NOMO-1 treated with dmso at 0.1 percent for 144 hours (cell line): ENCODE measurements around the gene LUC7L2.
"Not testable (repeated sequence)": the region's sequence is repeated elsewhere in the genome, so short reads cannot be mapped to it uniquely, and the experiment has no call there.

ENCODE experiments used
- DNase-seq: peaks from one replicate; lab custom pipeline; 2025; ENCODE audit not compliant: unreplicated experiment; lab: John Stamatoyannopoulos, UW

Gene LUC7L2

DNA sequence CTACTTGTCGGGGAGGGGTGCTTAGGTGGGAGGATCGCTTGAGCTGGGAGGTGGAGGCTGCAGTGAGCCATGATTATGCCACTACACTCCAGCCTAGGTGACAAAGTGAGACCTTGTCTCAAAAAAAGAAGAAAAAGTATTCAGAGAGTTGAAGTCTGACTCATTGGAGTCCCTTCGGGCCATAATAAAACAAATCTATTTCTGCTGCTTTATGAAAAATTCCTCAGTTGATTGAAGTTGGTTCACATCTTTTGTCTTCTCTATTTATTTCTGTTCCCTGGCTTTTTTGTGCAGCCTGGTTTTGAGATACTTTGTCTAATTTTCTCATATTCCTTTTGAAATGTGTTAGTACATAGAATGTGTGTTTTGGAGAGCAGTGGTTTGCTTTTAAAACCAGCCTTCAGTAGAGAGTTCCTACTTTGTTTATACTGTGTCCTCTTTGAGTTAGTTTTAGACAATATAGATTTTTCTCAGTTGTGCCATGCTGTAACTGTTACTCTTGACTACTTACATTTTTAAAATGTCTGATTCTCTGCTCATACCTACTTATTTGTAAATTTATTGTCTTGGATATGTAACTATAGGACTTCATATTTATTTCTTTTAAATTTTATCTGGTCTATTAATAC, 36.7 kb downstream of the LUC7L2 start:
- no peak for DNase-seq

DNA sequence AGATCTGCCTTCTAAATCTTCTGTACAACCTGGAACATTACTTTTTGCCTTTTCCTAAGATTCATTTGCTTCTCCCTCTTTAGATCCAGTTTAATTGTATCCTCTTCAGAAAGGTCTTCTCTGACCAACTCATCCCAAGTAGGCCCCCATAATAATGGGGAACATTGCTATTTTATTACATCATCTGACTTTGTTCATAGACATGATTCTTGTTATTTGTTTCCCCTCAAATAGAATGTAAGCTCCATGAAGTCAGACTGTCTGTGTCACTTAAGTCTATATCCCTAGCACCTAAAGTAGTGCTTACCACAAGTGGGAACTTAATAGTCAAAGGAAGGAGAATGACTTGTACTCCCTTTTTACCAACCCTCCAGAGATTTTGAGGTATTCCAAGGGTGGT, 37.5 kb downstream of the LUC7L2 start:
- DNase-seq: no peak

DNA sequence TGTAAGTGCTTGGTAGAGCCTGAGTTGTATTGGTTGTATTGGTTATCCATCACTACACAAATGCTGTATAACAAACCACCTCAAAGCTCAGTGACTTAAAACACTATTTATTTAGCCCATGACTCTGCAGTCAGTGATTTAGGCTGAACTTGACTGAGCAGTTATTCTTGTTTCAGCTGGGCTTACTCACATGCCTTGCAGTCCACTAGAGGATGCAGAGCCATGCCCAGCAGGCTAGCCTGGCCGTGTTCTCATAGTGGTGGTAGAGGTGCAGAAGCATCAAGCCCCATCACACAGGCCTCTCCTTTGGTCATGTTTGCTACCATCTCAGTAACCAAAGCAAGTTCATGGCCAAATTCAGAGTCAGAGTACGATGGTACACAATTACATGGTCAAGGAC, 43.9 kb downstream of the LUC7L2 start:
- no peak for DNase-seq

DNA sequence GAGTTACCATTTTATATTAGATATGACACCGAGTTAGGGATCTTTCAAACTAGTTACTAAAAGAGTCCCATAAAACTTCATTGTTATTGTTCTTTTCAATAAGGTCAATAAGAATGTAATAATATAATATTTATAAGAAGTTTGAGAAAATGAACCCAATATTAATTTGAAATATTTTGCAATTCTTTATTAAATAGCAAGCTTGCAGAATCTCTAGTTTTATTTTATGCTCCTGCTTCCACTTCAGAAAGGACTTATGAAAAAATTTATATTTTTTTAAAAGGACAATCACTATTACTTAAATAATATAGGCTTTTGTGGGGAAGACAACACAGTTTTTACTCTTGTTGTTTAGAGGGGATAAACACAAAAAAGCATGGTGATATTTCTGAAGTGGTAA, 47.9 kb downstream of the LUC7L2 start:
- no peak for DNase-seq

DNA sequence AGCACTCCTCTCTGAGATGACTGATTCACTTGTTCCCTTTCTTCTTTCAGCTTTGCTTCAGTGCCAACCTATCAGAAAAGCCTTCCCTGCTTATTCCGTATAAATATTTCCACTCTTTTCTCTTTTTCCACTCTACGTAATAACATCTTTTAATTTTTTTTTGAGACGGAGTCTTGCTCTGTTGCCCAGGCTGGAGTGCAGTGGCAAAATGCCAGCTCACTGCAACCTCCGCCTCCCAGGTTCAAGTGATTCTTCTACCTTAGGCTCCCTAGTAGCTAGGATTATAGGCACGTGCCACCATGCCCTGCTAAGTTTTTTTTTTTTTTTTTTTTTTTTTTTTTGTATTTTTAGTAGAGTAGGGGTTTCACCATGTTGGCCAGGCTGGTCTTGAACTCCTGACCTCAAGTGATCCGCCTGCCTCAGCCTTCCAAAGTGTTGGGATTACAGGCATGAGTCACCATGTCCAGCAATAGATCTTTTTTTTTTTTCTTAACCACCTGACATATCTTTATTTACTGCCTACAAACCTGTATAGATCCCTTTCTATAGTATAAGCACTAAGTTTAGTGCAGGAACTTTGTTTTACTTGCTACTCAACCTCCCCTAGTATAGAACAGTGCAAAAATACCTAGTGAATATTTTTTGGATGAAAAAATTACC, 55.2 kb downstream of the LUC7L2 start:
- not testable (repeated sequence) for DNase-seq

DNA sequence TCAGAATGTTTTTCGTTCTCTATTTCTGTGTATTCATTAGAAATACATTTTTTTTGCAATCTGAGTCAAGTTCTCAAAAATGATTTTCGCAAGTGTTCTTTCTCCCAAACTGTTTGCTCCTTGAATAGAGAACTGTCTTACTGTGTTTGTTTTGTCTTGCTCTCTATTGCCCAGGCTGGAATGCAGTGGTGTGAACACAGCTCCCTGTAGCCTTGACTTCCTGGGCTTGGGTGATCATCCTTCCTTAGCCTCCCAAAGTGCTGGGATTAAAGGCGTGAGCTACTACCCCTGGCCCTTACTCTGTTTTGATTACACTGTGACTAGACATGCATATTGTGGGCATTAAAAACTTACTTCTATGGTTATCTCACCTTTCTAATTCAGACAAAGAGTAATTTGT, 56.7 kb downstream of the LUC7L2 start:
- no peak for DNase-seq

DNA sequence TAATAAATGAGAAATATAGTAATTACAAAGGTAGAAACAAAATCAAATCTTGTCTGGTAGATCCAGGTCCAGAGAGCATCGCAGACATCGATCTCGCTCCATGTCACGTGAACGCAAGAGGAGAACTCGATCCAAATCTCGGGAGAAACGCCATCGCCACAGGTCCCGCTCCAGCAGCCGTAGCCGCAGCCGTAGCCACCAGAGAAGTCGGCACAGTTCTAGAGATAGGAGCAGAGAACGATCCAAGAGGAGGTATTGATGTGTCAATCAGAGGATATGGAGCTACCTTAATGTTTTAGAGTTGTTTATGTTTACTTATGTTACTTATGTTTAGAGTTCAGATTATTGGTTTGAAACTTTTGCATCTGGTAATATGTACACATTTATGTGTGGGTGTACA, 57.8 kb downstream of the LUC7L2 start:
- DNase-seq: no peak

DNA sequence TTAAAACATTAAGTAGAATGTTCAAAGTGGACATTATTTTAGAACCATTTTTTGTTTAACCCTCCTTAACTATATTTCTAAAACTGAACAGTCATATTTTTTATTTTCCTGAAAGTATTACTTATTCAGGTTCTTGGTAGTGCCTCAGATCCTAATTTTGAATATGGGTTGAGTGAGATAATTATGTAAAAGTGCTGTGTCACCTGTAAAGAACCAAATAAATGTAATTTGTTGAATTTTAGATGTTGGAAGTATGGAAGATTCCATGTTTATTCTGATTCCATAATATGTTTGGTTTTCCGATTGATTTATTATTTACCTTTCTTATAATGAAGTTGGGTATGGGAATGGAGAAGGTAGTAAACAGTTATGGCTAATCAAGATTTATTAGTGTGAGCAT, 61.4 kb downstream of the LUC7L2 start:
- no peak for DNase-seq

DNA sequence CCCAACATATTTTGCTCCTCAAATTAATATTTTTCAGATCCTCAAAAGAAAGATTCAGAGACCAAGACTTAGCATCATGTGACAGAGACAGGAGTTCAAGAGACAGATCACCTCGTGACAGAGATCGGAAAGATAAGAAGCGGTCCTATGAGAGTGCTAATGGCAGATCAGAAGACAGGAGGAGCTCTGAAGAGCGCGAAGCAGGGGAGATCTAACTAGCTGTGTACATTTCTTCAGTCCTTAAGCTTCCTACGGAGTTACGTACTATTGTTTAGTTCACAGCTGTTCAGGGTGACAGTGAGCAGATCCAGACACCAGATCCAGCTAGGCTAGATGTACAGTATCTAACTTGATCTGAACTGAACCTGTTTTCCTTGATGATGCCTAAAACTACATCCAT, 62.4 kb downstream of the LUC7L2 start:
- DNase-seq: no peak

DNA sequence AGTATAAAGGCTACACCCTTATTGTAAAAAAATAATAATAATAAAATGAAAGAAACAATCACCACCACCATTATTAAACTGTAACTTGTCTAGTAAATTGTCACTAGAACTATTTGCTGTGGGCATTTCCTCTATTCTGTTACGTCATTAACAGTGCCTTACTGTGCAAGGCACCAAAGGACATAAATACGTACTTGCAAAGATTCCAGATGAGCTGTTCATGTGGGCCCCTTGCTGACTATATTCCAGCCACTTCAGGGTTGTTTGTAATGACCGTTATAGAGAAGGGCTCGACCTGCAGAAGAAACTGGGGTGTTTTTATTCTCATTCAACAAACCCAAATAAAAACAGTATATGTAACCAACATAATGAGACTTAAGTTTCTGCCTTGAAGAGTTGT, 63.4 kb downstream of the LUC7L2 start:
- DNase-seq: no peak

DNA sequence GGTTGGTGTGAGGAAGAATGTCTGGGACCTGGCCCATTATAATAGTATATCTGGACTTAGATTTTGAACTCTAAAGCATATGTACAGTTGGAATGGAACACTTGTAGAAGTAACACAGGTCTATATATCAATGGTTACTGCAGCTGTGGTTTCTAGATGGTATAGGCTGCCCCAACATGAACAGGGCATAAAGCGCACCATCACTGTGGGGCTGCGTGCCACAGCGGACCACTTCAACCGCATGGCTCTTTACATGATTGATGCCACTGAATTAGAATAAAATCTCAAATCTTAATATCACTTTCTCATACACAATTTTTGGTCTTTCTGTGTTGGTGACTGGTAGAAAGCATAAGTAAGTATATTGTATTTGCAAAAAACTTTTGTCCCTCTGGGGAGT, 64.3 kb downstream of the LUC7L2 start:
- DNase-seq: no peak

DNA sequence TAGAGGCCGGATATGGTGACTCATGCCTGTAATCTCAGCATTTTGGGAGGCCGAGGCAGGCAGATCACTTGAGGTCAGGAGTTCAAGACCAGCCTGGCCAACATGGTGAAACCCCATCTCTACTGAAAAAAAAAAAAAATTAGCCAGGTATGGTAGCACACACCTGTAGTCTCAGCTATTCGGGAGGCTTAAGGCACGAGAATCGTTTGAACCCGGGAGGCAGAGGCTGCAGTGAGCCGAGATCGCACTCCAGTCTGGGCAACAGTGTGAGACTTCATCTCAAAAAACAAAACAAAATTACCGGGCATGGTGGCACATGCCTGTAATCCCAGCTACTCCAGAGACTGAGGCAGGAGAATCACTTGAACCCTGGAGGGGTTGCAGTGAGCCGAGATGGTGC, 66.0 kb downstream of the LUC7L2 start:
- DNase-seq: not testable (repeated sequence)

DNA sequence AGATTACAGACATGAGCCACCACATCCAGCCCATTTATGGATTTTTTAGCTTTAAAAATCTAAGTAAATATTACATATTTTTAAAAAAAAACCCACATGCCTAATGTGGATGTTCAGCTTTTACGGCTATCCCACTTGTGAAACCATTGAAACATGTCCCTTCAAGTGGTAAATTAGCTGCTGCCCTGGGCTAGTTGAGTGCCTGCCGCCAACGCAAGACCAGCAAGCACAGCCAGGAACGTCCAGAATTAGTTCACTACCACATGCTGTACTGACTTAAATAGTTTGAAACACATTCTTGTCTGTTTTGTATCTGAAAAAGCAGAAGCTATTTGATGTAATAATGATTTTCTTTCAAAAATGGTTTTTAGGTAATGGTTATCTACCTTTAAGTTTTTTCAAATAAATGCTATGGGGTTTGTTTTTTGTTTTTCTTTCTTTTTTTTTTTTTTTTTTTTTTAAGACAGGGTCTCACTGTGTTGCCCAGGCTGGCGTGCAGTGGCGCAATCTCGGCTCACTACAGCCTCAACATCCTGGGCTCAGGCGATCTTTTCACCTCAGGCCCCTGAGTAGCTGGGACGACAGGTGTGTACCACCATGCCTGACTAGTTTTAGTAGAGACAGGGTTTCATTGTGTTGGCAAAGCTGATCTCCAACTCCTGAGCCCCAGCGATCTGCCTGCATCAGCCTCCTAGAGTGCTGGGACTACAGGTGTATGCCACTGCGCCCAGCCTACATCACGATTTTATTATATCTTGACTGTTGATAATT, 66.7 kb downstream of the LUC7L2 start:
- no peak for DNase-seq

DNA sequence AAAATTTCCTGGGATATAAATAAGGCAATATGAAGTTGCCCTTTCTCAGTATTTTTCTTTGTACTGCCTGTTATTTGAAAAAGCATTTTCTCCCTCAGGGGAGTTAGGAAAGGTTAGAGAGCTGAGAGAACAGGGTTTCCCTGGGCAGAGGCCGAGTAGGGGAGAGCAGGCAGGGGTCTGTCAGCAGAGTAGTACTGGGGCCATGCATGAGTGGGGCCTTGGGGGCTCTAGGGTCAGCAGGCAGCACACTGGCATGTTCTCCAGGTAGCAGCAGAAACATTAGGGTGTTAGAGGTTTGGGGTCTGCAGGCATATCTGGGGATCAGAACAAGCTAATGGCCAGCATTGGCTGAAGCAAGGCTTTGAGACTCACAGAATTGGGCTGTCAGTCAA, 67.3 kb downstream of the LUC7L2 start:
- no peak for DNase-seq

DNA sequence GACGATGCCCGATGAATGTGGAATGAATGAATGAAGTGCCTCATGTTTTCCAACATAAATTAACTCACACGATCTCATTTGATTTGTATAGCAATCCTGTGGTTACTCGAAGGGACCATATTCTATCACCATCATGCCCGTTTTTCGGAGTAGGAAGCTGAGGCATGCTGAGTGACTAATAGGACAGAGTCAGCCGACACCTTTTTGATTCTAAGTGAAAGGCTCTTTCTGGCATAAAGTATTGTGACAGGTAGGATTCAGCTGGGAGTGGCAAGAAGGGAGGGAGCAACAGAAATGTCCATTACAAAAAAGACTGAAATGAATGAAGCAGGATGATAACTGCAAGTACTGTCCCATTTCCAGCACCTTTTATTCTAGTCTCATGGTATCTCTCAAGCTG, 68.1 kb downstream of the LUC7L2 start:
- DNase-seq: no peak

DNA sequence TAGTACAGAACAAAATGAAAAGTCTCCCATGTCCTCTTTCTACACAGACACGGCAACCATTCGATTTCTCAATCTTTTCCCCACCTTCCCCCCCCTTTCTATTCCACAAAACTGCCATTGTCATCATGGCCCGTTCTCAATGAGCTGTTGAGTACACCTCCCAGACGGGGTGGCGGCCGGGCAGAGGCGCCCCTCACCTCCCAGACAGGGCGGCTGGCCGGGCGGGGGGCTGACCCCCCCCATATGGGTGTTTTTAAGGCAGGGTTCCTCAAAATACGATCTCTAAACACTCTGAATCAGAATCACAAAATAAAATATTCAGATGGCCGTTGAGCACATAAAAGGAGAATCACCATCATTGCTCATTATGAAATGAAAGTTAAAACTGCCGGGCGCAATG, 70.0 kb downstream of the LUC7L2 start:
- not testable (repeated sequence) for DNase-seq

DNA sequence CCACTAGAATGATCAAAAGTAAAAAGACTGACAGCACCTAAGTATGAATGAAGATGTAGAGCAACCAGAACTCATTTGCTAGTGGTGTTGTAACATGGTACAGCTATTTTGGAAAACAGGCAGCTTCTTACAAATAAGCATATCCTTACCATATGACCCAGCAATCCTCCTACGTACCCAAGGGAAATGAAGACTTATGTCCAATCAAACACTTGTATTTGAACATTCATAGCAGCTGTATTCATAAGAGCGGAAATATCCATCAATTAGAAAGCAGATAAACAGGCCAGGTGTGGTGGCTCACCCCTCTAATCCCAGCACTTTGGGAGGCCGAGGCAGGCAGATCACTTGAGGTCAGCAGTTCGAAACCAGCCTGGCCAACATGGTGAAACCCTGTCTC, 70.7 kb downstream of the LUC7L2 start:
- DNase-seq: no peak

DNA sequence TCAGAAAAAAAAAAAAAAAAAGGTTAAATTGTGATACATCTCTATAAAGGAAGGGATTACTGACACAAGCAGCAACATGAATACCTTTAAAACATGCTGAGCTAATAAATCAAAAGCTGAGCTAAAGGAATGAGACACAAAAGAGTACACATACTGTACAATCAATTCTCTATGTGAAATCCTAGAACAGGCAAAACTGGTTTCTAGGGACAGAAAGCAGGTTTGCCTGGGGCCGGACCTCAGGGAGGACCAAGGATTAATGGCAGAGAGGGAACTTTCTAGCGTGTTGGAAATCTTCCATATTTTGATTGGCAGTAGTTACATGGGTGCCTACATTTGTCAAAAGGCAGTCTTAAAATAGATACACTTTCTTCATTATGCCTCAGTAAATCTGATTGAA, 71.3 kb downstream of the LUC7L2 start:
- no peak for DNase-seq

DNA sequence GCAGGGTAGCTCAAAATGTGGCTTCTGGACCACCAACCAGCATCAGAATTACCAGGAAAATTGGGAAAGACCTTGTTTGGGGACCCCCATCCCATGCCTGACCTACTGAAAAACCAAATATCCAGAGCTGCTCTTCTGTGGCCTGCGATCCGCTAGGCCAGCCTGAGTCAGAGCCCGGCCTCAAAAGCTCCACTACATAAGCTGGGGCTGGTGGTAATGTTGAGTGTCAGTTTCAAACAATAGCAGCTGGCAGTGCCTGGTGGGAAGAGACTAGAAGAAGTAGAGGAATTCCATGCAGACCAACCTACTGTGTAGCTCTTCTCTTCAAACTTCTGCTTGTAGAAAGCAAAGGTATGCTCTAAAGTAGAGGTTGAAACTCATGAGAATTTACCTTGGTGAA, 71.8 kb downstream of the LUC7L2 start:
- DNase-seq: no peak

DNA sequence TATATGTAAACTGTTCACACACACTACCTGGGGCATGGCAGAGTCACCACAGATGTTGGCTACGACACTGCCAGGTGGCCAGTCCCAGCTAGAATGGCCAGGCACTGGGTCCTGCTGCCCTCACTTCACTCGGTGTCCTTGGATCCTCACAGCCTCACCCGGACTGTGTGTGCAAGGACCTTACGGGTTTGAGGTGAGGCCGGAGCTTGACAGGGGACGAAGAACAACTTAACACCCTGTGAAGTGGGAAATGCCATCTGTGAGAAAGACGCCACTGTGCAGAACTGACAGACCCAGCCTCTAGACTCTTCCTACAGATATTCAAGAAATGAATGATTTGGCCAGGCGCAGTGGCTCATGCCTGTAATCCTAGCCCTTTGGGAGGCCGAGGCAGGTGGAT, 77.1 kb downstream of the LUC7L2 start:
- no peak for DNase-seq

DNA sequence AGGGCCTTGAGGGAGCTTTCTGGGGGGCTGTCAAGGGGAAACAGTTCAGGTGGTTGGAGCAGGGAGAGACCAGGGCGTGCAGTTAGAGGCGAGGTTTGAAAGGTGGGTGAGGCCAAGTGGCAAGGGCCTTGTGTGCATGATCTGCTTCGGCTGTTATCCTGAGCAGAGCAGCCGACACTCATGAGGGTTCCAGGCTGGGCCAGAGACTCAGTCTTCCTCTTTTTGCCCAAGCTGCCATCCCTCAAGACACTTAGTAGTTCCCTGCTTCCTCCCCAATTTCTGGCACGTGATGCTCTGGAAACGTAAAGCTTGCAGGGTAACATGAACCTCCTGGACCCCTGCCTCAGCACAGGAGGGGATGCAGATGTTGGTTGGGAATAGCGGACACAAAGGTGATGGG, 79.7 kb downstream of the LUC7L2 start:
- no peak for DNase-seq

DNA sequence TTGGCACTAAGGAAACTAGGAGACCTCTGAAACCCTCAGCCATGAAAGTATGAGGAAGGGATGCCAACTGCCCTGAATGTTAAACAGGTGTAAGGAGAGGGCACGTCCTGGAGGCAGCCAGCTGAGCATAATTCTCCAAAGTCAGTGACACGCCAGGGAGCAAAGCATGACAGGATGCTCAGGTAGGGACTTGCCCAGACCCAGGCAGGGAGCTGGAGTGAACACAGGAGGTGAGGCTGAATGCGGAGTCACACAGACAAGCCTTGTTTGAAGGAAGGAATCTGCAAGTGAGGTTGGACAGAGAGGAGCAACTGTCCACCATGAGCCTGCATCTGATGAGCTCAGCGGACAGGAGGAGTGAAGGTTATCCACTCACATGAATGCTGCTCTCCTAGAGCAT, 82.3 kb downstream of the LUC7L2 start:
- no peak for DNase-seq
